Measurements from ENCODE around the gene LRRC4C.

DNA sequence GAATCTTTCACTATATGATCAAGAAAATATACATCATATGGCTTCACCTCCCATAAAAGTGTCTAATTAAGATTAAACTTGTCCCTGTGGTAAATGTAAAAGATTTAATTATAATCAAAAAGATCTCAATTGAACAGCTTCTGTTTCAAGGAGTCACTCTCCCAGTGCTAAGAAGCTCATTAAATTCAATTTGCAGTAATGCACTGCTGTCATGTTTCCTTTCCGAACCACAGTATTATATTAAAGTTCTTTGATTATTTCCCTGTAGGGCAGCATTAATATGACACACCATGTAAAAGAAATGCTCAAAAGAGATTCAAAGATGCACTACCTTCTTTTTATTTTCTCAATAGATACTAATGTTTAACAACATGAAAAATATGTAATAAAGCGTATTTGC lies 758.4 kb downstream of the LRRC4C start:
- TF ChIP-seq POLR2A (IDR thresholded peaks at IDR 0.05; ENCODE audit: low read length): no peak
- no peak for TF ChIP-seq GATA1 (IDR thresholded peaks at IDR 0.05; ENCODE audit: low read depth, low read length)
